ENCODE results near the gene NGEF.

The NGEF gene

GRCh38 chr2:232941400-232941799 lies 71.7 kb downstream of the NGEF start:
- DNase-seq (ENCODE audit: low read depth), result no peak
- TF ChIP-seq, protein P1, sequence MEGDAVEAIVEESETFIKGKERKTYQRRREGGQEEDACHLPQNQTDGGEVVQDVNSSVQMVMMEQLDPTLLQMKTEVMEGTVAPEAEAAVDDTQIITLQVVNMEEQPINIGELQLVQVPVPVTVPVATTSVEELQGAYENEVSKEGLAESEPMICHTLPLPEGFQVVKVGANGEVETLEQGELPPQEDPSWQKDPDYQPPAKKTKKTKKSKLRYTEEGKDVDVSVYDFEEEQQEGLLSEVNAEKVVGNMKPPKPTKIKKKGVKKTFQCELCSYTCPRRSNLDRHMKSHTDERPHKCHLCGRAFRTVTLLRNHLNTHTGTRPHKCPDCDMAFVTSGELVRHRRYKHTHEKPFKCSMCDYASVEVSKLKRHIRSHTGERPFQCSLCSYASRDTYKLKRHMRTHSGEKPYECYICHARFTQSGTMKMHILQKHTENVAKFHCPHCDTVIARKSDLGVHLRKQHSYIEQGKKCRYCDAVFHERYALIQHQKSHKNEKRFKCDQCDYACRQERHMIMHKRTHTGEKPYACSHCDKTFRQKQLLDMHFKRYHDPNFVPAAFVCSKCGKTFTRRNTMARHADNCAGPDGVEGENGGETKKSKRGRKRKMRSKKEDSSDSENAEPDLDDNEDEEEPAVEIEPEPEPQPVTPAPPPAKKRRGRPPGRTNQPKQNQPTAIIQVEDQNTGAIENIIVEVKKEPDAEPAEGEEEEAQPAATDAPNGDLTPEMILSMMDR (conservative IDR thresholded peaks at IDR 0.05; ENCODE audit: low read length), result no peak
- H3K4me3 ChIP-seq (ENCODE audit: low read length), result no peak overlapping the region

- no peak for DNase-seq (ENCODE audit: low read depth)
- H3K4me3 ChIP-seq (ENCODE audit: low read length), result no peak overlapping the region
- TF ChIP-seq, protein P1 (conservative IDR thresholded peaks at IDR 0.05; ENCODE audit: low read length), result no peak
Measured at GRCh38 chr2:232940724-232941123, 72.3 kb downstream of the NGEF start.

GRCh38 chr2:232937278-232937906 lies 75.7 kb downstream of the NGEF start:
- peak; percentile 27 for DNase-seq (ENCODE audit: low read depth)
- TF ChIP-seq, protein P1 (conservative IDR thresholded peaks at IDR 0.05; ENCODE audit: low read length), result no peak

GRCh38 chr2:232931636-232932035 lies 81.4 kb downstream of the NGEF start:
- H3K4me3 ChIP-seq (ENCODE audit: low read length), result no peak overlapping the region
- no peak for DNase-seq (ENCODE audit: low read depth)
- TF ChIP-seq, protein P1 (conservative IDR thresholded peaks at IDR 0.05; ENCODE audit: low read length), result no peak

More at GRCh38 chr2:232937278-232937906, 75.7 kb downstream of the NGEF start:
- H3K4me3 ChIP-seq (ENCODE audit: low read length), result no peak overlapping the region

DNA sequence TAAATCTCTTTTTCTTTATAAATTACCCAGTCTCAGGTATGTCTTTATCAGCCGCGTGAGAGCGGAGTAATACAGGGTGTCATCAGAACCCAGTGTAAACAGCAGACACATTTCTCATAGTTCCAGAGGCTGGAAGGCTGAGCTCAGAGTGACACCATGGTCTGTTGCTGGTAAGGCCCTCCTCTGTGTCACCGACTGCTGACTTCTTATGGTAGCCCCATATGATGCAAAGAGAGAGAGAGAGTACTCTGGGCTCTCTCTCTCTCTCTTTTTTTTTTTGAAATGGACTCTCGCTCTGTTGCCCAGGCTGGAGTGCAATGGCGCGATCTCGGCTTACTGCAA lies 83.0 kb downstream of the NGEF start:
- TF ChIP-seq, protein P1 (conservative IDR thresholded peaks at IDR 0.05; ENCODE audit: low read length), result no peak
- H3K4me3 ChIP-seq (ENCODE audit: low read length), result no peak overlapping the region
- DNase-seq (ENCODE audit: low read depth), result no peak

- TF ChIP-seq, protein P1 (conservative IDR thresholded peaks at IDR 0.05; ENCODE audit: low read length), result no peak
- DNase-seq (ENCODE audit: low read depth), result no peak
- H3K4me3 ChIP-seq (ENCODE audit: low read length), result no peak overlapping the region
Measured at GRCh38 chr2:232929303-232930058, 83.6 kb downstream of the NGEF start.

Measured in AG10803 (cell line).